Heart right ventricle (tissue), 16 donors: ENCODE data around the gene FBXO7. TPM values are rescaled to one million over a fixed set of nuclear protein-coding genes. Genes with fewer than 3 reads are reported as not detected.
A peak's percentile ranks its signal among the peaks of the same experiment; 100 is the strongest.

ENCODE experiments used
- ATAC-seq, 8 donors: fragments of 200-7000 bp; cut with Tn5 transposase; one replicate each; pipeline ENCODE4 v1.9.1; 2020; ENCODE audit warnings: mild to moderate bottlenecking in 8 of 8, moderate library complexity in 8 of 8, moderate number of reproducible peaks in 1 of 8
- DNase-seq, 2 donors: peaks; one replicate each; pipeline ENCODE4 v3.0.0-alpha.2; 2020
- H3K27ac ChIP-seq, 10 donors: fragments of 200-600 bp; sonication (generic) in 2 of 10; one replicate each; pipeline versions ENCODE4 v1.5.0 to v1.8.0; 2020 to 2022; ENCODE audit warnings: mild to moderate bottlenecking in 3 of 10
- H3K27me3 ChIP-seq, 7 donors: fragments of 200-600 bp; one replicate each; pipeline ENCODE4 v1.8.0; 2021 to 2022; ENCODE audit warnings: mild to moderate bottlenecking in 2 of 7
- H3K36me3 ChIP-seq, 9 donors: fragments of 200-600 bp; sonication (generic) in 1 of 9; one replicate each; pipeline versions ENCODE4 v1.5.0 to v1.8.0; 2020 to 2022; ENCODE audit warnings: mild to moderate bottlenecking in 2 of 9
- H3K4me1 ChIP-seq, 9 donors: fragments of 200-600 bp; sonication (generic) in 1 of 9; one replicate each; pipeline versions ENCODE4 v1.5.0 to v1.8.0; 2020 to 2022; ENCODE audit warnings: mild to moderate bottlenecking in 4 of 9
- H3K4me3 ChIP-seq, 10 donors: fragments of 200-600 bp; sonication (generic) in 2 of 10; one replicate each; pipeline versions ENCODE4 v1.5.0 to v1.8.0; 2020 to 2022; ENCODE audit warnings: mild to moderate bottlenecking in 7 of 10, moderate library complexity in 2 of 10
- H3K9me3 ChIP-seq, 11 donors: fragments of 200-600 bp in 10 of 11; sonication (generic) in 2 of 11; one replicate each; pipeline versions ENCODE4 v1.5.0 to v1.8.0; 2013 to 2022; ENCODE audit warnings: mild to moderate bottlenecking in 2 of 11, control low read depth in 1 of 11, moderate library complexity in 1 of 11
- CTCF ChIP-seq, 9 donors: fragments of 200-600 bp; sonication (generic) in 2 of 9; IDR thresholded peaks; one replicate each; pipeline versions ENCODE4 v1.5.0 to v1.8.0; 2021 to 2022; ENCODE audit warnings: antibody characterized with exemption in 9 of 9, mild to moderate bottlenecking in 5 of 9, moderate library complexity in 1 of 9
- WGBS, 2 donors: extraction: QIAGEN DNeasy Blood & Tissue Kit; methylation state at CpG; one replicate each; pipeline ENCODE4 v1.1.7; 2013; ENCODE audit warnings: inconsistent platforms in 1 of 2; 5-methylcytosine and 5-hydroxymethylcytosine counted together
- intact Hi-C, 10 donors: fragments of 100-400 bp; cut with DNase I; formaldehyde crosslinking; loops; one replicate each; pipeline versions ENCODE4 v1.11.1 to v1.14.2; 2022
- polyA plus RNA-seq, 2 donors: library from polyadenylated mRNA; stranded (reverse); fragments of 200-250 nt; gene quantifications; one replicate each; pipeline ENCODE4 v1.2.3, GENCODE V29; 2013
- total RNA-seq, 10 donors: library from RNA; stranded (reverse); fragmentation: NEBNext Ultra II Directional in 3 of 10; extraction: Animal tissue kit (Norgen Biotek cat#: 25700) in 3 of 10; gene quantifications; one replicate each; pipeline versions ENCODE4 v1.2.1 to v1.2.4, GENCODE V29; 2021 to 2023
- donor health status: Arrhythmogenic right ventricular cardiomyopathy.
- donor health status: ischemic (EF 13 %, LVEDD 7.1; RV severe dilation, severe dysfunction).
- donor health status: healthy with polysubstance abuse.
- donor health status: DM: no; HTN: yes; CAD: no.
- donor health status: DM: no; HTN: no; CAD: no.
- donor health status: ischemic (EF 25% LVEDD 6.9; RV normal size, moderate dysfunction).
- donor health status: ischemic (EF 25% LVEDD 5.7; RV mildly dilated, moderate dysfunction).
- donor health status: healthy.
- donor health status: DM: yes; HTN: yes; CAD: no.
- donor health status: Ischemic cardiomyopathy.
- donor health status: ischemic (EF 35%, LVEDD 5.7; RV mildly dilated, moderate dysfunction).
- donor health status: nonischemic (EF 11% LVEDD 7.7; RV severe dilation, severe dysfunction).
- donor health status: DM: yes; HTN: yes; CAD: no.
- donor health status: PGD.
- donor health status: ischemic (EF 29% LVEDD 5.4; RV normal size, mild dysfunction).
- donor health status: nonischemic (EF 23%, LVEDD 6.1; RV moderate dilation, normal function).

FBXO7 gene
- total and polyA plus RNA-seq, 12 donors: 21.1 to 52.2 (median 37.6) TPM

- H3K27me3 ChIP-seq: no peaks in the 10 kb centered on the region
- H3K36me3 ChIP-seq: peaks cover 0 to 35% (median 0%) of the 10 kb centered on the region in 9 donors
- peaks cover 0 to 65% (median 39%) of the 10 kb centered on the region in 9 donors for H3K4me1 ChIP-seq
- no peak overlapping the region for H3K4me3 ChIP-seq
- no peak for DNase-seq
- no peaks in the 10 kb centered on the region for H3K9me3 ChIP-seq
- WGBS, 2 donors: 92 to 93% methylated on average over 3 of the region's 3 CpGs
- no peak overlapping the region for H3K27ac ChIP-seq
- ATAC-seq: no peak
- no peak for TF ChIP-seq CTCF (IDR thresholded peaks at IDR 0.05)
- intact Hi-C loops: loop anchor here in 6 of 10 donors (10.0 kb wide), 3 partner anchors 64 to 504 kb away; partner anchors contain the start of gene RTCB (in 1 of the 6)
Measured at GRCh38 chr22:32478994-32479393, 4.4 kb downstream of the FBXO7 start.

- Histone ChIP-seq H3K36me3 (peaks cover 0 to 47% (median 4%) of the 10 kb centered on the region in 9 donors), H3K27me3 (no peaks in the 10 kb centered on the region), H3K4me3 (no peak overlapping the region), H3K27ac (no peak overlapping the region), H3K9me3 (no peaks in the 10 kb centered on the region), H3K4me1 (peaks cover 0 to 65% (median 41%) of the 10 kb centered on the region in 9 donors)
- intact Hi-C loops: no loop called here
- WGBS, 2 donors: 100% methylated on average over 1 of the region's 1 CpG
- DNase-seq (no peak), ATAC-seq (no peak)
- no peak for TF ChIP-seq CTCF (IDR thresholded peaks at IDR 0.05)
Measured at GRCh38 chr22:32480238-32480637, 5.6 kb downstream of the FBXO7 start.

- intact Hi-C loops: no loop called here
- Histone ChIP-seq H3K9me3 (no peaks in the 10 kb centered on the region), H3K4me1 (peaks cover 0 to 46% (median 23%) of the 10 kb centered on the region in 9 donors), H3K27ac (no peak overlapping the region), H3K27me3 (no peaks in the 10 kb centered on the region), H3K4me3 (no peak overlapping the region), H3K36me3 (peaks cover 0 to 72% (median 18%) of the 10 kb centered on the region in 9 donors)
- WGBS, 2 donors: 19 to 36% methylated on average over 1 of the region's 1 CpG
- TF ChIP-seq CTCF (IDR thresholded peaks at IDR 0.05): no peak
- peak in 1 of 8 donors; percentile 57 for ATAC-seq
- no peak for DNase-seq
Measured at GRCh38 chr22:32482708-32483107, 8.1 kb downstream of the FBXO7 start.

DNA sequence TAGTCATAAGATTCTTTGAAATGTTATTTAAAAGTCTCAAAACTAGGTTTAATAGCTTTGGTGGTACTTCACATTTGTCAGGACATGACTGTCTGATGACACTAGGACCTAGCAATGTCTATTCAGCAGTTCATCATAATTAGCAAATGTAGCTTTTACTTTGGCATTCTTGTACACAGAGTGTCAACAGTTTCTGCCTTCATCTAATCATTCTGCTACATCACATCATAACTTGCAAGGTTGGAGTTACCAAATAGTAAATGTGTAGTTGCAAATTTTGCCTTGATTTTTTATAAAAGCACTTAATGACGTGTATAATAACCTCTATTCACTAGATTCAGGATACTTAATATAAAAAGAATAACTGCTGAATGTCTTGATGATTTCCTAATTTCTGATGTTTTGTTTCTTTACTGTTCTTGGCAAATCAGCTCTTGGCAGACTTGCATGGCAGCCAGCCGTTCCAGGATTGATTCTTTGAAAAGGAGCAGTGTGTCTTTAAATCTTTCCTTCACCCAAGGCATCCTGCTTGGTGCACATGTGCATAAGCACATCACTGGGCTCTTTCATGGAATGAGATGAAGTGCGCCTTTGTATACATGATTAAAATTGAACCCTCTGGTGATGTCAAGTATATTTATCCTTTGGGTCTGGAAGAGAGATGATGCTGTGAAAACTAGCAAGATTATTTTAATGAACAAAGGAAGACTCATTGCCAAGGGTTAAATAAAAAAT lies 12.2 kb downstream of the FBXO7 start:
- H3K36me3 ChIP-seq: peaks cover 0 to 88% (median 32%) of the 10 kb centered on the region in 9 donors
- no peaks in the 10 kb centered on the region for H3K27me3 ChIP-seq
- peaks cover 0 to 25% (median 18%) of the 10 kb centered on the region in 9 donors for H3K4me1 ChIP-seq
- ATAC-seq: no peak
- intact Hi-C loops: no loop called here
- no peak overlapping the region for H3K4me3 ChIP-seq
- TF ChIP-seq CTCF (IDR thresholded peaks at IDR 0.05): no peak
- H3K27ac ChIP-seq: no peak overlapping the region
- WGBS, 2 donors: 65 to 72% methylated on average over 3 of the region's 3 CpGs
- DNase-seq: no peak
- H3K9me3 ChIP-seq: no peaks in the 10 kb centered on the region
